H1 (cell line): Measurements from ENCODE around the gene MIS18A. TPM values are rescaled to one million over a fixed set of nuclear protein-coding genes. Genes with fewer than 3 reads are reported as not detected.

Experiments
- CTCF ChIA-PET: fragments of 300-600 bp; sonication (Branson Sonifier 250); formaldehyde crosslinking; loops from one replicate; lab custom pipeline; 2021; ENCODE audit not compliant: partially characterized antibody; lab: Charles Lee
- POLR2A ChIA-PET: fragments of 300-600 bp; sonication (Branson Sonifier 250); formaldehyde crosslinking; loops from one replicate; lab custom pipeline; 2021; ENCODE audit warnings: inconsistent platforms; ENCODE audit not compliant: partially characterized antibody; lab: Charles Lee
- DNase-seq, 2 experiments: peaks; one replicate each; pipeline versions ENCODE4 v3.0.0 to v3.0.0-alpha.2; 2010 to 2022; ENCODE audit warnings: low spot score in 2 of 2, low read depth in 1 of 2, mixed read lengths in 1 of 2
- FAIRE-seq: peaks from 2 replicates; lab custom pipeline; 2011; peaks lifted over from hg19 to GRCh38; lab: Jason Lieb, UNC
- H2AFZ ChIP-seq: 2 replicates; pipeline ENCODE4 v1.8.1; 2012; ENCODE audit warnings: low read length, inconsistent platforms
- H2AK5ac ChIP-seq: 2 replicates; pipeline ENCODE4 v1.6.1; 2013; ENCODE audit warnings: low read depth, low read length
- H2BK120ac ChIP-seq: replicated peaks from 2 replicates; pipeline ENCODE3; 2013; ENCODE audit warnings: low read depth, low read length, inconsistent platforms
- H2BK12ac ChIP-seq: 2 replicates; pipeline ENCODE4 v1.6.1; 2013; ENCODE audit warnings: low read depth, low read length
- H2BK15ac ChIP-seq: 2 replicates; pipeline ENCODE4 v1.6.1; 2013; ENCODE audit warnings: low read length
- H2BK20ac ChIP-seq: 2 replicates; pipeline ENCODE4 v1.6.1; 2013; ENCODE audit warnings: low read length
- H2BK5ac ChIP-seq: 2 replicates; pipeline ENCODE4 v1.6.1; 2013; ENCODE audit warnings: low read depth, low read length
- H3K14ac ChIP-seq: 2 replicates; pipeline ENCODE4 v1.6.1; 2013; ENCODE audit warnings: inconsistent platforms; ENCODE audit not compliant: insufficient read length
- H3K18ac ChIP-seq: 2 replicates; pipeline ENCODE4 v1.6.1; 2013; ENCODE audit warnings: low read length; ENCODE audit errors: extremely low read depth
- H3K23ac ChIP-seq: 2 replicates; pipeline ENCODE4 v1.6.1; 2013; ENCODE audit warnings: inconsistent platforms; ENCODE audit not compliant: insufficient read length
- H3K23me2 ChIP-seq: 2 replicates; pipeline ENCODE4 v1.6.1; 2013; ENCODE audit warnings: low read depth, low read length
- H3K27ac ChIP-seq: 2 replicates; pipeline ENCODE4 v1.6.1; 2011; ENCODE audit warnings: low read depth, low read length, inconsistent platforms
- H3K27me3 ChIP-seq, 4 experiments: replicated peaks in 1 of 4; 1 replicate in 1 of 4; 2 replicates in 3 of 4; pipeline versions ENCODE4 v1.6.1 to v1.8.1; 2011 to 2013; ENCODE audit warnings: low read length in 3 of 4, mild to moderate bottlenecking in 3 of 4, inconsistent platforms in 2 of 4, mixed read lengths in 2 of 4, moderate library complexity in 1 of 4; ENCODE audit not compliant: control insufficient read depth in 3 of 4, insufficient read depth in 3 of 4; ENCODE audit errors: extremely low read depth in 1 of 4
- H3K36me3 ChIP-seq, 4 experiments: 2 replicates each; pipeline versions ENCODE4 v1.6.1 to v1.8.1; 2011 to 2013; ENCODE audit warnings: mild to moderate bottlenecking in 4 of 4, low read length in 3 of 4, moderate library complexity in 2 of 4, control low read depth in 1 of 4, inconsistent platforms in 1 of 4; ENCODE audit not compliant: insufficient read depth in 4 of 4, control insufficient read depth in 2 of 4
- H3K4ac ChIP-seq: replicated peaks from 2 replicates; pipeline ENCODE3; 2013; ENCODE audit warnings: low read length, low read depth, mixed read lengths, inconsistent platforms; ENCODE audit not compliant: insufficient read length
- H3K4me1 ChIP-seq, 4 experiments: replicated peaks in 1 of 4; 1 replicate in 1 of 4; 2 replicates in 3 of 4; pipeline versions ENCODE4 v1.6.1 to v1.8.1; 2011 to 2013; ENCODE audit warnings: low read length in 3 of 4, inconsistent platforms in 2 of 4, mixed read lengths in 1 of 4; ENCODE audit not compliant: insufficient read depth in 4 of 4, control insufficient read depth in 3 of 4
- H3K4me2 ChIP-seq, 2 experiments: 2 replicates each; pipeline versions ENCODE4 v1.6.1 to v1.8.1; 2011 to 2013; ENCODE audit warnings: low read depth in 2 of 2, low read length in 2 of 2, control low read depth in 1 of 2, inconsistent platforms in 1 of 2, mild to moderate bottlenecking in 1 of 2; ENCODE audit not compliant: insufficient read depth in 1 of 2
- H3K4me3 ChIP-seq, 4 experiments: fragments of 200-600, 300-600 bp in 1 of 4; sonication (generic), shearing (Covaris generic), sonication (Bioruptor Twin) in 1 of 4; 2 replicates each; pipeline versions ENCODE4 v1.5.1 to v1.8.1; 2011 to 2016; ENCODE audit warnings: low read length in 4 of 4, low read depth in 3 of 4, control low read depth in 2 of 4, inconsistent platforms in 2 of 4, mild to moderate bottlenecking in 2 of 4, mixed read lengths in 1 of 4, moderate library complexity in 1 of 4; ENCODE audit not compliant: insufficient read depth in 2 of 4; ENCODE audit errors: extremely low read depth in 1 of 4
- H3K56ac ChIP-seq: replicated peaks from 2 replicates; pipeline ENCODE3; 2013; ENCODE audit warnings: low read depth, mild to moderate bottlenecking, mixed read lengths, low read length, inconsistent platforms; ENCODE audit not compliant: insufficient read length
- H3K79me1 ChIP-seq: 2 replicates; pipeline ENCODE4 v1.6.1; 2013; ENCODE audit warnings: low read depth, low read length, control low read depth
- H3K79me2 ChIP-seq, 2 experiments: 2 replicates each; pipeline versions ENCODE4 v1.6.1 to v1.8.1; 2012 to 2013; ENCODE audit warnings: low read length in 2 of 2, mild to moderate bottlenecking in 2 of 2, inconsistent platforms in 1 of 2; ENCODE audit not compliant: insufficient read depth in 2 of 2, control insufficient read depth in 1 of 2
- H3K9ac ChIP-seq, 4 experiments: replicated peaks in 1 of 4; 1 replicate in 1 of 4; 2 replicates in 3 of 4; pipeline versions ENCODE4 v1.6.1 to v1.8.1; 2011 to 2013; ENCODE audit warnings: low read depth in 3 of 4, low read length in 3 of 4, control low read depth in 2 of 4, mild to moderate bottlenecking in 2 of 4, moderate library complexity in 2 of 4, inconsistent platforms in 1 of 4; ENCODE audit errors: extremely low read depth in 1 of 4
- H3K9me3 ChIP-seq, 2 experiments: 2 replicates each; pipeline versions ENCODE4 v1.6.1 to v1.8.1; 2012 to 2013; ENCODE audit warnings: mild to moderate bottlenecking in 2 of 2, moderate library complexity in 2 of 2, control low read depth in 1 of 2, inconsistent platforms in 1 of 2, low read depth in 1 of 2, low read length in 1 of 2, mixed read lengths in 1 of 2; ENCODE audit not compliant: insufficient read depth in 2 of 2
- H4K20me1 ChIP-seq, 2 experiments: replicated peaks in 1 of 2; 2 replicates each; pipeline versions ENCODE3 to v1.8.1; 2011 to 2013; ENCODE audit warnings: inconsistent platforms in 2 of 2, low read length in 2 of 2, mild to moderate bottlenecking in 1 of 2; ENCODE audit not compliant: insufficient read depth in 2 of 2, control insufficient read depth in 1 of 2
- H4K5ac ChIP-seq: 2 replicates; pipeline ENCODE4 v1.6.1; 2013; ENCODE audit warnings: low read length, low read depth, mixed read lengths, inconsistent platforms; ENCODE audit not compliant: insufficient read length
- H4K8ac ChIP-seq: 2 replicates; pipeline ENCODE4 v1.8.0; 2013; ENCODE audit warnings: mild to moderate bottlenecking, moderate library complexity, low read length, inconsistent platforms; ENCODE audit not compliant: insufficient read depth; ENCODE audit errors: extremely low read depth
- H4K91ac ChIP-seq: replicated peaks from 2 replicates; pipeline ENCODE3; 2013; ENCODE audit warnings: low read length, mixed read lengths, inconsistent platforms; ENCODE audit not compliant: insufficient read length
- BACH1 ChIP-seq: IDR thresholded peaks from 2 replicates; pipeline ENCODE4 v1.6.1; 2012; ENCODE audit warnings: low read length, improper control_type of control experiment
- BCL11A ChIP-seq, 2 experiments: IDR thresholded peaks; one replicate each; pipeline ENCODE4 v1.6.1; 2011; ENCODE audit warnings: low read depth in 2 of 2, low read length in 2 of 2, mild to moderate bottlenecking in 2 of 2
- CEBPB ChIP-seq: IDR thresholded peaks from 2 replicates; pipeline ENCODE4 v1.6.1; 2012; ENCODE audit warnings: low read depth, low read length
- FOSL1 ChIP-seq: IDR thresholded peaks from 2 replicates; pipeline ENCODE4 v1.6.1; 2011; ENCODE audit warnings: mild to moderate bottlenecking, low read depth, low read length, moderate library complexity; ENCODE audit not compliant: insufficient read depth
- KDM5A ChIP-seq: fragments of 200-600 bp; IDR thresholded peaks from 2 replicates; pipeline ENCODE4 v1.7.1; 2012; ENCODE audit warnings: mild to moderate bottlenecking, low read length, inconsistent platforms, mixed read lengths
- MAFK ChIP-seq: IDR thresholded peaks from 2 replicates; pipeline ENCODE4 v1.6.1; 2012; ENCODE audit warnings: low read depth, mild to moderate bottlenecking, improper control_type of control experiment, low read length
- NRF1 ChIP-seq: IDR thresholded peaks from 2 replicates; pipeline ENCODE4 v1.6.1; 2011; ENCODE audit warnings: mild to moderate bottlenecking, low read depth, low read length, improper control_type of control experiment
- PHF8 ChIP-seq: fragments of 200-600 bp; sonication (generic); conservative IDR thresholded peaks from 2 replicates; pipeline ENCODE4 v1.7.1; 2012; ENCODE audit warnings: low read depth, mild to moderate bottlenecking, inconsistent platforms, low read length, moderate library complexity
- RFX5 ChIP-seq: IDR thresholded peaks from 2 replicates; pipeline ENCODE4 v1.6.1; 2011; ENCODE audit warnings: low read depth, low read length, improper control_type of control experiment, borderline replicate concordance
- SAP30 ChIP-seq: fragments of 300-600 bp; sonication (generic); IDR thresholded peaks from 2 replicates; pipeline ENCODE4 v1.7.1; 2012; ENCODE audit warnings: low read length, moderate library complexity, mild to moderate bottlenecking, inconsistent platforms; ENCODE audit not compliant: insufficient read depth, insufficient replicate concordance
- SIRT6 ChIP-seq: IDR thresholded peaks from one replicate; pipeline ENCODE4 v1.7.1; 2012; ENCODE audit warnings: low read length, inconsistent platforms
- TAF7 ChIP-seq: optimal IDR thresholded peaks from 2 replicates; pipeline ENCODE3; 2011; ENCODE audit warnings: low read depth, mild to moderate bottlenecking, inconsistent platforms, low read length, moderate library complexity, borderline replicate concordance
- WGBS, 2 experiments: shearing (Covaris generic) in 1 of 2; methylation state at CpG; one replicate each; pipeline versions ENCODE4 v1.1.6 to v1.1.7; 2013 to 2015; ENCODE audit warnings: low lambda C conversion rate in 2 of 2, mixed read lengths in 2 of 2, inconsistent platforms in 1 of 2, low coverage in 1 of 2, missing lambda C conversion rate in 1 of 2; ENCODE audit not compliant: insufficient replicate concordance in 2 of 2, insufficient coverage in 1 of 2, insufficient read length in 1 of 2; ENCODE audit errors: extremely low coverage in 1 of 2, missing lambda C conversion rate in 1 of 2; 5-methylcytosine and 5-hydroxymethylcytosine counted together
- polyA plus RNA-seq, 7 experiments: library from polyadenylated mRNA; depleted of rRNA in 3 of 7; stranded (reverse) in 5 of 7; unstranded in 2 of 7; fragments of >200 nt in 5 of 7; fragments of 200-250 nt in 2 of 7; gene quantifications; 1 replicate in 5 of 7; 2 replicates in 1 of 7; 4 replicates in 1 of 7; pipeline versions ENCODE4 v1.2.1 to v1.2.3, GENCODE V29; 2011 to 2013; ENCODE audit warnings: missing spikeins in 2 of 7, mixed read lengths in 2 of 7
- total RNA-seq: library from RNA; stranded (reverse); fragmentation: NEBNext Ultra II Directional; extraction: Animal tissue kit (Norgen Biotek cat#: 25700); gene quantifications from 2 replicates; pipeline ENCODE4 v1.2.1, GENCODE V29; 2021

MIS18A gene
- total and polyA plus RNA-seq, 2 of the 8 experiments (the other 6 are each of a cell fraction or from before 2014, with no cell fraction given) = 28.9 to 53.0 TPM

DNA sequence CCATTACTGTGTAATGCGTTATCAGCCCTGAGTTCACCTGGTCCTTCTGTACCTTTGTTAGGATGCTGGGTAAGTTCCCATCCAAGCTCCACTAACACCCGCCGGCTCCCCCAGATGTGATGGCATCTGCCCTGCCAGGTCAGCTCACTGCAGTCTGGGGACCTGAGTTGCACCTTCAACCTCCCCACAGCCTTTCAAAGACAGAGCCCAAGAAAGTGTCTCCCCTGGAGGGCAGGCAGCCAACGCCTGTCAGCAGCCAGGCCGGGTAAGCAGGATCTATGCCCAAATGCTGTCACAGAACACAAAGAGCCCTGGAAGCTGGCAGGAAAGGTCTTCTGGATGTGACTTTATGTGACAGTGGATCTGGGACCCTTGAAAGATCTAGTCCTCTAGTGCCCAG is 33.5 kb upstream of the MIS18A start:
- H3K23me2 ChIP-seq = no peaks in the 10 kb centered on the region
- peak in 1 of 2 experiments; percentile 34 for DNase-seq
- no peak overlapping the region for H2BK120ac ChIP-seq
- no peak overlapping the region for H4K5ac ChIP-seq
- H3K79me2 ChIP-seq = no peaks in the 10 kb centered on the region
- no peak overlapping the region for H3K23ac ChIP-seq
- no peaks in the 10 kb centered on the region for H3K4me1 ChIP-seq
- H3K27me3 ChIP-seq = no peaks in the 10 kb centered on the region
- H4K8ac ChIP-seq = no peak overlapping the region
- H3K9me3 ChIP-seq = no peaks in the 10 kb centered on the region
- no peak overlapping the region for H3K4me2 ChIP-seq
- FAIRE-seq = no peak
- no peak overlapping the region for H2AFZ ChIP-seq
- POLR2A ChIA-PET = no interaction called here
- H3K36me3 ChIP-seq = peaks cover 7 to 31% (median 23%) of the 10 kb centered on the region in 4 experiments; a peak in 6 of 8 replicates
- CTCF ChIA-PET = interaction anchor here (0.6 to 1.8 kb wide), 4 partner anchors 11 to 281 kb away, joined by 3 to 6 read pairs (median 3); no protein-coding TSS in a partner anchor
- H3K4ac ChIP-seq = no peak overlapping the region
- TF ChIP-seq CEBPB = no peak
- no peak for TF ChIP-seq TAF7
- no peak for TF ChIP-seq BACH1
- no peak for TF ChIP-seq PHF8
- no peak for TF ChIP-seq MAFK
- no peak for TF ChIP-seq SAP30
- TF ChIP-seq RFX5 = no peak
- no peak for TF ChIP-seq SIRT6
- no peak for TF ChIP-seq BCL11A (IDR thresholded peaks at IDR 0.05; ENCODE audit: low read depth in 2 of 2, low read length in 2 of 2)
- no peak for TF ChIP-seq FOSL1
- no peak for TF ChIP-seq KDM5A
- TF ChIP-seq NRF1 = no peak
- TF ChIP-seq, all 59 proteins: peak for 0
- Histone ChIP-seq H3K27ac (no peak overlapping the region), H2BK20ac (no peak overlapping the region), H2BK5ac (no peak overlapping the region), H3K9ac (no peak overlapping the region), H2AK5ac (no peak overlapping the region), H2BK12ac (no peak overlapping the region), H3K4me3 (no peak overlapping the region), H4K20me1 (peaks cover 0 to 10% of the 10 kb centered on the region in 2 experiments), H3K79me1 (peaks cover 5% of the 10 kb centered on the region; the same call in 1 of the 2 replicates), H4K91ac (no peak overlapping the region), H3K14ac (no peak overlapping the region), H3K56ac (no peak overlapping the region), H2BK15ac (no peak overlapping the region), H3K18ac (no peak overlapping the region)
- 88% methylated on average over 5 of the region's 5 CpGs; no CpG with 5 or more reads in 1 of the 2 experiments for WGBS, 2 experiments
